A549 treated with dexamethasone at 1 μM for 4 hours (cell line): Measurements from ENCODE around the gene FOXL2. TPM values are rescaled to one million over a fixed set of nuclear protein-coding genes. Genes with fewer than 3 reads are reported as not detected.

Experiments
- total RNA-seq: library from RNA; stranded (reverse); fragments of 200-300 nt; extraction: Qiagen RNA extraction; gene quantifications from 5 replicates; pipeline ENCODE4 v1.2.3, GENCODE V29; 2022

Gene FOXL2
- total RNA-seq: 2.5 to 4.5 TPM (median 4.3 TPM) in 5 replicates

GRCh38 chr3:138946663-138947494, at the start of gene FOXL2, which contains the start of gene FOXL2NB:
TSS of gene FOXL2 (minus strand) at chr3:138947137. CDS start at chr3:138946722, 415 bp downstream.
TSS of gene FOXL2NB (plus strand) at chr3:138947217. CDS start at chr3:138947365, 148 bp downstream.

Other genes starting within 250 kb of the FOXL2 start
- gene PIK3CB, start 112.2 kb downstream of the FOXL2 start, total RNA-seq: 14.9 to 20.0 TPM (median 18.7 TPM) in 5 replicates
- gene FOXL2NB, start 80 bp upstream of the FOXL2 start, total RNA-seq: 0.56 to 1.8 TPM (median 1.2 TPM) in 5 replicates
- gene PRR23A, start 59.1 kb upstream of the FOXL2 start, total RNA-seq: not detected in 5 replicates
- gene PRR23B, start 73.8 kb upstream of the FOXL2 start, total RNA-seq: not detected in 5 replicates
- gene PRR23C, start 97.8 kb upstream of the FOXL2 start, total RNA-seq: not detected in 5 replicates